ENCODE measurements around the gene TRMT61B. TPM values are rescaled to one million over a fixed set of nuclear protein-coding genes. Genes with fewer than 3 reads are reported as not detected.

Gene TRMT61B
- total RNA-seq, 2 donors from 2014 or later = 19.9 to 22.4 TPM

- peaks cover 54% of the 10 kb centered on the region for H3K36me3 ChIP-seq (ENCODE audit: control insufficient read depth, insufficient read depth, low read length)
- no peak overlapping the region for H3K4me3 Mint-ChIP-seq
Measured at GRCh38 chr2:28902584-28902983, 32.5 kb upstream of the TRMT61B start.

GRCh38 chr2:28901841-28902240, 31.7 kb upstream of the TRMT61B start:
- no peak overlapping the region for H3K27ac ChIP-seq (ENCODE audit: low read depth, low read length)
- Mint-ChIP-seq H3K9me3 (no peaks in the 10 kb centered on the region), H3K27ac (no peak overlapping the region), H3K27me3 (ENCODE audit: insufficient read depth) (no peaks in the 10 kb centered on the region), H3K4me3 (no peak overlapping the region), H3K36me3 (ENCODE audit: low read depth) (peaks cover 35% of the 10 kb centered on the region), H3K4me1 (peaks cover 40% of the 10 kb centered on the region)
- peaks cover 50% of the 10 kb centered on the region for H3K36me3 ChIP-seq (ENCODE audit: control insufficient read depth, insufficient read depth, low read length)
- no peak overlapping the region for H3K9ac ChIP-seq (ENCODE audit: extremely low read depth, low read length, poor library complexity, severe bottlenecking)
- no peaks in the 10 kb centered on the region for H3K27me3 ChIP-seq (ENCODE audit: control insufficient read depth, insufficient read depth, low read length, poor library complexity, severe bottlenecking)
- no peak overlapping the region for H3K4me3 ChIP-seq (ENCODE audit: low read length)
- no CpG with 5 or more reads among the region's 1 CpG for WGBS, 2 experiments (ENCODE audit: insufficient coverage in 1 of 2, insufficient read length in 1 of 2)
- DNase-seq = no peak
- no peaks in the 10 kb centered on the region for H3K9me3 ChIP-seq (ENCODE audit: control insufficient read depth, low read length)
- TF ChIP-seq, protein P1, sequence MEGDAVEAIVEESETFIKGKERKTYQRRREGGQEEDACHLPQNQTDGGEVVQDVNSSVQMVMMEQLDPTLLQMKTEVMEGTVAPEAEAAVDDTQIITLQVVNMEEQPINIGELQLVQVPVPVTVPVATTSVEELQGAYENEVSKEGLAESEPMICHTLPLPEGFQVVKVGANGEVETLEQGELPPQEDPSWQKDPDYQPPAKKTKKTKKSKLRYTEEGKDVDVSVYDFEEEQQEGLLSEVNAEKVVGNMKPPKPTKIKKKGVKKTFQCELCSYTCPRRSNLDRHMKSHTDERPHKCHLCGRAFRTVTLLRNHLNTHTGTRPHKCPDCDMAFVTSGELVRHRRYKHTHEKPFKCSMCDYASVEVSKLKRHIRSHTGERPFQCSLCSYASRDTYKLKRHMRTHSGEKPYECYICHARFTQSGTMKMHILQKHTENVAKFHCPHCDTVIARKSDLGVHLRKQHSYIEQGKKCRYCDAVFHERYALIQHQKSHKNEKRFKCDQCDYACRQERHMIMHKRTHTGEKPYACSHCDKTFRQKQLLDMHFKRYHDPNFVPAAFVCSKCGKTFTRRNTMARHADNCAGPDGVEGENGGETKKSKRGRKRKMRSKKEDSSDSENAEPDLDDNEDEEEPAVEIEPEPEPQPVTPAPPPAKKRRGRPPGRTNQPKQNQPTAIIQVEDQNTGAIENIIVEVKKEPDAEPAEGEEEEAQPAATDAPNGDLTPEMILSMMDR (conservative IDR thresholded peaks at IDR 0.05) = no peak
- peaks cover 2% of the 10 kb centered on the region for H3K4me1 ChIP-seq (ENCODE audit: control insufficient read depth, insufficient read depth, low read length)

More at GRCh38 chr2:28902584-28902983, 32.5 kb upstream of the TRMT61B start:
- Histone ChIP-seq H3K9ac (ENCODE audit: extremely low read depth, low read length, poor library complexity, severe bottlenecking) (no peak overlapping the region), H3K27ac (ENCODE audit: low read depth, low read length) (no peak overlapping the region), H3K27me3 (ENCODE audit: control insufficient read depth, insufficient read depth, low read length, poor library complexity, severe bottlenecking) (no peaks in the 10 kb centered on the region), H3K4me3 (ENCODE audit: low read length) (no peak overlapping the region), H3K4me1 (ENCODE audit: control insufficient read depth, insufficient read depth, low read length) (peaks cover 2% of the 10 kb centered on the region), H3K9me3 (ENCODE audit: control insufficient read depth, low read length) (no peaks in the 10 kb centered on the region)
- Mint-ChIP-seq H3K27ac (peak overlapping the region; percentile 81), H3K9me3 (no peaks in the 10 kb centered on the region), H3K36me3 (ENCODE audit: low read depth) (peaks cover 42% of the 10 kb centered on the region), H3K27me3 (ENCODE audit: insufficient read depth) (no peaks in the 10 kb centered on the region), H3K4me1 (peaks cover 34% of the 10 kb centered on the region)
- 90% methylated on average over 3 of the region's 3 CpGs; no CpG with 5 or more reads in 1 of the 2 experiments for WGBS, 2 experiments (ENCODE audit: insufficient coverage in 1 of 2, insufficient read length in 1 of 2)
- TF ChIP-seq, protein P1 (conservative IDR thresholded peaks at IDR 0.05) = no peak
- no peak for DNase-seq

- no peaks in the 10 kb centered on the region for H3K27me3 Mint-ChIP-seq (ENCODE audit: insufficient read depth)
- 83 to 86% methylated on average over 2 of the region's 2 CpGs for whole genome bisulfite sequencing, 2 experiments (ENCODE audit: insufficient coverage in 1 of 2, insufficient read length in 1 of 2)
- no peaks in the 10 kb centered on the region for H3K9me3 Mint-ChIP-seq
- Histone ChIP-seq H3K9me3 (ENCODE audit: control insufficient read depth, low read length) (no peaks in the 10 kb centered on the region), H3K36me3 (ENCODE audit: control insufficient read depth, insufficient read depth, low read length) (peaks cover 44% of the 10 kb centered on the region), H3K27me3 (ENCODE audit: control insufficient read depth, insufficient read depth, low read length, poor library complexity, severe bottlenecking) (no peaks in the 10 kb centered on the region), H3K27ac (ENCODE audit: low read depth, low read length) (no peak overlapping the region), H3K4me3 (ENCODE audit: low read length) (no peak overlapping the region), H3K9ac (ENCODE audit: extremely low read depth, low read length, poor library complexity, severe bottlenecking) (no peak overlapping the region), H3K4me1 (ENCODE audit: control insufficient read depth, insufficient read depth, low read length) (peaks cover 2% of the 10 kb centered on the region)
- H3K4me1 Mint-ChIP-seq = peaks cover 43% of the 10 kb centered on the region
- H3K27ac Mint-ChIP-seq = peak overlapping the region; percentile 18
- H3K36me3 Mint-ChIP-seq (ENCODE audit: low read depth) = peaks cover 29% of the 10 kb centered on the region
- DNase-seq = no peak
- TF ChIP-seq, protein P1 (conservative IDR thresholded peaks at IDR 0.05) = no peak
- H3K4me3 Mint-ChIP-seq = no peak overlapping the region
Measured at GRCh38 chr2:28901202-28901601, 31.1 kb upstream of the TRMT61B start.

Data from endodermal cell (in vitro differentiated cells).